H1 (cell line): ENCODE measurements around the gene TRAF3. TPM values are rescaled to one million over a fixed set of nuclear protein-coding genes. Genes with fewer than 3 reads are reported as not detected.

Experiments used
- CTCF ChIA-PET: fragments of 300-600 bp; sonication (Branson Sonifier 250); formaldehyde crosslinking; loops from one replicate; lab custom pipeline; 2021; ENCODE audit not compliant: partially characterized antibody; lab: Charles Lee
- POLR2A ChIA-PET: fragments of 300-600 bp; sonication (Branson Sonifier 250); formaldehyde crosslinking; loops from one replicate; lab custom pipeline; 2021; ENCODE audit warnings: inconsistent platforms; ENCODE audit not compliant: partially characterized antibody; lab: Charles Lee
- DNase-seq, 2 experiments: peaks; one replicate each; pipeline versions ENCODE4 v3.0.0 to v3.0.0-alpha.2; 2010 to 2022; ENCODE audit warnings: low spot score in 2 of 2, low read depth in 1 of 2, mixed read lengths in 1 of 2
- FAIRE-seq: peaks from 2 replicates; lab custom pipeline; 2011; peaks lifted over from hg19 to GRCh38; lab: Jason Lieb, UNC
- H2AFZ ChIP-seq: 2 replicates; pipeline ENCODE4 v1.8.1; 2012; ENCODE audit warnings: low read length, inconsistent platforms
- H2AK5ac ChIP-seq: 2 replicates; pipeline ENCODE4 v1.6.1; 2013; ENCODE audit warnings: low read depth, low read length
- H2BK120ac ChIP-seq: replicated peaks from 2 replicates; pipeline ENCODE3; 2013; ENCODE audit warnings: low read depth, low read length, inconsistent platforms
- H2BK12ac ChIP-seq: 2 replicates; pipeline ENCODE4 v1.6.1; 2013; ENCODE audit warnings: low read depth, low read length
- H2BK15ac ChIP-seq: 2 replicates; pipeline ENCODE4 v1.6.1; 2013; ENCODE audit warnings: low read length
- H2BK20ac ChIP-seq: 2 replicates; pipeline ENCODE4 v1.6.1; 2013; ENCODE audit warnings: low read length
- H2BK5ac ChIP-seq: 2 replicates; pipeline ENCODE4 v1.6.1; 2013; ENCODE audit warnings: low read depth, low read length
- H3K14ac ChIP-seq: 2 replicates; pipeline ENCODE4 v1.6.1; 2013; ENCODE audit warnings: inconsistent platforms; ENCODE audit not compliant: insufficient read length
- H3K18ac ChIP-seq: 2 replicates; pipeline ENCODE4 v1.6.1; 2013; ENCODE audit warnings: low read length; ENCODE audit errors: extremely low read depth
- H3K23ac ChIP-seq: 2 replicates; pipeline ENCODE4 v1.6.1; 2013; ENCODE audit warnings: inconsistent platforms; ENCODE audit not compliant: insufficient read length
- H3K23me2 ChIP-seq: 2 replicates; pipeline ENCODE4 v1.6.1; 2013; ENCODE audit warnings: low read depth, low read length
- H3K27ac ChIP-seq: 2 replicates; pipeline ENCODE4 v1.6.1; 2011; ENCODE audit warnings: low read depth, low read length, inconsistent platforms
- H3K27me3 ChIP-seq, 4 experiments: replicated peaks in 1 of 4; 1 replicate in 1 of 4; 2 replicates in 3 of 4; pipeline versions ENCODE4 v1.6.1 to v1.8.1; 2011 to 2013; ENCODE audit warnings: low read length in 3 of 4, mild to moderate bottlenecking in 3 of 4, inconsistent platforms in 2 of 4, mixed read lengths in 2 of 4, moderate library complexity in 1 of 4; ENCODE audit not compliant: control insufficient read depth in 3 of 4, insufficient read depth in 3 of 4; ENCODE audit errors: extremely low read depth in 1 of 4
- H3K36me3 ChIP-seq, 4 experiments: 2 replicates each; pipeline versions ENCODE4 v1.6.1 to v1.8.1; 2011 to 2013; ENCODE audit warnings: mild to moderate bottlenecking in 4 of 4, low read length in 3 of 4, moderate library complexity in 2 of 4, control low read depth in 1 of 4, inconsistent platforms in 1 of 4; ENCODE audit not compliant: insufficient read depth in 4 of 4, control insufficient read depth in 2 of 4
- H3K4ac ChIP-seq: replicated peaks from 2 replicates; pipeline ENCODE3; 2013; ENCODE audit warnings: low read length, low read depth, mixed read lengths, inconsistent platforms; ENCODE audit not compliant: insufficient read length
- H3K4me1 ChIP-seq, 4 experiments: replicated peaks in 1 of 4; 1 replicate in 1 of 4; 2 replicates in 3 of 4; pipeline versions ENCODE4 v1.6.1 to v1.8.1; 2011 to 2013; ENCODE audit warnings: low read length in 3 of 4, inconsistent platforms in 2 of 4, mixed read lengths in 1 of 4; ENCODE audit not compliant: insufficient read depth in 4 of 4, control insufficient read depth in 3 of 4
- H3K4me2 ChIP-seq, 2 experiments: 2 replicates each; pipeline versions ENCODE4 v1.6.1 to v1.8.1; 2011 to 2013; ENCODE audit warnings: low read depth in 2 of 2, low read length in 2 of 2, control low read depth in 1 of 2, inconsistent platforms in 1 of 2, mild to moderate bottlenecking in 1 of 2; ENCODE audit not compliant: insufficient read depth in 1 of 2
- H3K4me3 ChIP-seq, 4 experiments: fragments of 200-600, 300-600 bp in 1 of 4; sonication (generic), shearing (Covaris generic), sonication (Bioruptor Twin) in 1 of 4; 2 replicates each; pipeline versions ENCODE4 v1.5.1 to v1.8.1; 2011 to 2016; ENCODE audit warnings: low read length in 4 of 4, low read depth in 3 of 4, control low read depth in 2 of 4, inconsistent platforms in 2 of 4, mild to moderate bottlenecking in 2 of 4, mixed read lengths in 1 of 4, moderate library complexity in 1 of 4; ENCODE audit not compliant: insufficient read depth in 2 of 4; ENCODE audit errors: extremely low read depth in 1 of 4
- H3K56ac ChIP-seq: replicated peaks from 2 replicates; pipeline ENCODE3; 2013; ENCODE audit warnings: low read depth, mild to moderate bottlenecking, mixed read lengths, low read length, inconsistent platforms; ENCODE audit not compliant: insufficient read length
- H3K79me1 ChIP-seq: 2 replicates; pipeline ENCODE4 v1.6.1; 2013; ENCODE audit warnings: low read depth, low read length, control low read depth
- H3K79me2 ChIP-seq, 2 experiments: 2 replicates each; pipeline versions ENCODE4 v1.6.1 to v1.8.1; 2012 to 2013; ENCODE audit warnings: low read length in 2 of 2, mild to moderate bottlenecking in 2 of 2, inconsistent platforms in 1 of 2; ENCODE audit not compliant: insufficient read depth in 2 of 2, control insufficient read depth in 1 of 2
- H3K9ac ChIP-seq, 4 experiments: replicated peaks in 1 of 4; 1 replicate in 1 of 4; 2 replicates in 3 of 4; pipeline versions ENCODE4 v1.6.1 to v1.8.1; 2011 to 2013; ENCODE audit warnings: low read depth in 3 of 4, low read length in 3 of 4, control low read depth in 2 of 4, mild to moderate bottlenecking in 2 of 4, moderate library complexity in 2 of 4, inconsistent platforms in 1 of 4; ENCODE audit errors: extremely low read depth in 1 of 4
- H3K9me3 ChIP-seq, 2 experiments: 2 replicates each; pipeline versions ENCODE4 v1.6.1 to v1.8.1; 2012 to 2013; ENCODE audit warnings: mild to moderate bottlenecking in 2 of 2, moderate library complexity in 2 of 2, control low read depth in 1 of 2, inconsistent platforms in 1 of 2, low read depth in 1 of 2, low read length in 1 of 2, mixed read lengths in 1 of 2; ENCODE audit not compliant: insufficient read depth in 2 of 2
- H4K20me1 ChIP-seq, 2 experiments: replicated peaks in 1 of 2; 2 replicates each; pipeline versions ENCODE3 to v1.8.1; 2011 to 2013; ENCODE audit warnings: inconsistent platforms in 2 of 2, low read length in 2 of 2, mild to moderate bottlenecking in 1 of 2; ENCODE audit not compliant: insufficient read depth in 2 of 2, control insufficient read depth in 1 of 2
- H4K5ac ChIP-seq: 2 replicates; pipeline ENCODE4 v1.6.1; 2013; ENCODE audit warnings: low read length, low read depth, mixed read lengths, inconsistent platforms; ENCODE audit not compliant: insufficient read length
- H4K8ac ChIP-seq: 2 replicates; pipeline ENCODE4 v1.8.0; 2013; ENCODE audit warnings: mild to moderate bottlenecking, moderate library complexity, low read length, inconsistent platforms; ENCODE audit not compliant: insufficient read depth; ENCODE audit errors: extremely low read depth
- H4K91ac ChIP-seq: replicated peaks from 2 replicates; pipeline ENCODE3; 2013; ENCODE audit warnings: low read length, mixed read lengths, inconsistent platforms; ENCODE audit not compliant: insufficient read length
- ASH2L ChIP-seq: fragments of 200-600, 300-600 bp; sonication (generic); IDR thresholded peaks from one replicate; pipeline ENCODE4 v1.7.1; 2017; ENCODE audit warnings: low read length
- BRCA1 ChIP-seq: IDR thresholded peaks from 2 replicates; pipeline ENCODE4 v1.6.1; 2012; ENCODE audit warnings: low read depth, low read length, improper control_type of control experiment
- GABPA ChIP-seq: IDR thresholded peaks from 2 replicates; pipeline ENCODE4 v1.6.1; 2011; ENCODE audit warnings: mild to moderate bottlenecking, low read length, moderate library complexity, borderline replicate concordance; ENCODE audit not compliant: insufficient read depth
- JUND ChIP-seq: IDR thresholded peaks from 2 replicates; pipeline ENCODE4 v1.6.1; 2011; ENCODE audit warnings: mild to moderate bottlenecking, improper control_type of control experiment, low read length
- TAF7 ChIP-seq: optimal IDR thresholded peaks from 2 replicates; pipeline ENCODE3; 2011; ENCODE audit warnings: low read depth, mild to moderate bottlenecking, inconsistent platforms, low read length, moderate library complexity, borderline replicate concordance
- WGBS, 2 experiments: shearing (Covaris generic) in 1 of 2; methylation state at CpG; one replicate each; pipeline versions ENCODE4 v1.1.6 to v1.1.7; 2013 to 2015; ENCODE audit warnings: low lambda C conversion rate in 2 of 2, mixed read lengths in 2 of 2, inconsistent platforms in 1 of 2, low coverage in 1 of 2, missing lambda C conversion rate in 1 of 2; ENCODE audit not compliant: insufficient replicate concordance in 2 of 2, insufficient coverage in 1 of 2, insufficient read length in 1 of 2; ENCODE audit errors: extremely low coverage in 1 of 2, missing lambda C conversion rate in 1 of 2; 5-methylcytosine and 5-hydroxymethylcytosine counted together
- polyA plus RNA-seq, 7 experiments: library from polyadenylated mRNA; depleted of rRNA in 3 of 7; stranded (reverse) in 5 of 7; unstranded in 2 of 7; fragments of >200 nt in 5 of 7; fragments of 200-250 nt in 2 of 7; gene quantifications; 1 replicate in 5 of 7; 2 replicates in 1 of 7; 4 replicates in 1 of 7; pipeline versions ENCODE4 v1.2.1 to v1.2.3, GENCODE V29; 2011 to 2013; ENCODE audit warnings: missing spikeins in 2 of 7, mixed read lengths in 2 of 7
- total RNA-seq: library from RNA; stranded (reverse); fragmentation: NEBNext Ultra II Directional; extraction: Animal tissue kit (Norgen Biotek cat#: 25700); gene quantifications from 2 replicates; pipeline ENCODE4 v1.2.1, GENCODE V29; 2021
- TF ChIP-seq, protein P1 (sequence below): IDR thresholded peaks from 2 replicates; pipeline ENCODE4 v1.6.1; 2012; ENCODE audit warnings: inconsistent platforms

Gene TRAF3
- total and polyA plus RNA-seq, 2 of the 8 experiments (the other 6 are each of a cell fraction or from before 2014, with no cell fraction given) = 5.8 to 12.1 TPM

DNA sequence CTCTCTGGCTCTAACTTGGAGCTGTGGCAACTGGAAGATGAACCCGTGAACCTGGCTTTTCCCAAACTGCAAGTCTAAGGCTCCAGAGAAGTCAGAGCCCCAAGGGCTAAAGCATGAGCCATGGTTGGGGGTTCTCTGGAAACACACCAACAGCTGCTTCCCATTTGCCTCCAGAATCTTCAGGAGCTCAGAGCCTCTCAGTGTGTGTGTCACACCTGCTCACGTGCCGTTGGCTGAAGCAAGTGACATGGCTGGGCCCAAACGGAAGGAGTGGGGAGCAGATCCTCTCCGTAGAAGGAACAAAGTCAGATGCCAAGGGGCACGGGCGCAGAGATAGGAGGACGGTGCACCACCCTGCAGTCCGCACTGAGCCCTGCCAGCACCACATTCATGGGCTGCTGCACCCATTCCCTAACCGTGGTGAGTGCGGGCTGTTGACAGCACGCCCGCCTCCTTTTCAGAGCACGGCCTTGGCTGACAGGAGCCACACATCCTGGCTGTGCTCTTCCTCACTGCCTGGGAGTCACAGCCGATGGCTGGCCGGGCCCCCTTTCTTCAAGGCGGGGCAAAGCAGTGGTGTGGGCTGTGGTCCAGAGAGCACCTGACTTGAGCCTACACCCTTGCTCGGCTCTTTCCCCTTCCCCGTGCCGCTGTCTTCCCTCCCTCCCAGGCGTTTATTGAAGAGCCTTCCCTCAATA, 16.6 kb upstream of the TRAF3 start:
- no peak overlapping the region; a peak in 1 of 8 replicates for H3K4me3 ChIP-seq
- no peaks in the 10 kb centered on the region for H4K20me1 ChIP-seq
- peak overlapping the region; percentile 97 for H2BK15ac ChIP-seq
- peak in 1 of 2 experiments; percentile 74 for DNase-seq
- H3K18ac ChIP-seq = peak overlapping the region; percentile 87; the same call in 1 of the 2 replicates
- H2BK120ac ChIP-seq = no peak overlapping the region
- H2BK20ac ChIP-seq = peak overlapping the region; percentile 83; the same call in 1 of the 2 replicates
- no peaks in the 10 kb centered on the region for H3K79me1 ChIP-seq
- H4K8ac ChIP-seq = no peak overlapping the region
- no peak for FAIRE-seq
- peak; percentile 43; the same call in 1 of the 2 replicates for TF ChIP-seq GABPA
- TF ChIP-seq, protein P1, sequence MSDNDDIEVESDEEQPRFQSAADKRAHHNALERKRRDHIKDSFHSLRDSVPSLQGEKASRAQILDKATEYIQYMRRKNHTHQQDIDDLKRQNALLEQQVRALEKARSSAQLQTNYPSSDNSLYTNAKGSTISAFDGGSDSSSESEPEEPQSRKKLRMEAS = peak; percentile 45
- no peak for TF ChIP-seq TAF7
- TF ChIP-seq BRCA1 = no peak
- TF ChIP-seq ASH2L = peak; percentile 32
- no peak for TF ChIP-seq JUND
- POLR2A ChIA-PET = interaction anchor here (0.5 to 0.6 kb wide), 2 partner anchors 34 to 151 kb away, joined by 3 read pairs; no protein-coding TSS in a partner anchor
- no peak overlapping the region for H2AFZ ChIP-seq
- no peak overlapping the region for H3K56ac ChIP-seq
- H3K9ac ChIP-seq = no peak overlapping the region
- no peak overlapping the region for H3K23ac ChIP-seq
- peak overlapping the region; percentile 48; the same call in 1 of the 2 replicates for H2AK5ac ChIP-seq
- no peaks in the 10 kb centered on the region for H3K36me3 ChIP-seq
- H3K4me1 ChIP-seq = peaks cover 4 to 19% (median 14%) of the 10 kb centered on the region in 4 experiments
- no peak overlapping the region for H3K14ac ChIP-seq
- no peaks in the 10 kb centered on the region; a peak in 1 of 7 replicates for H3K27me3 ChIP-seq
- H2BK5ac ChIP-seq = 0 out of 2 replicates have a peak overlapping the region, but pooled peaks have one; percentile 24
- H4K91ac ChIP-seq = no peak overlapping the region
- CTCF ChIA-PET = interaction anchor here (0.6 to 4.1 kb wide), 12 partner anchors 9 to 100 kb away, joined by 3 to 31 read pairs (median 4); no protein-coding TSS in a partner anchor
- peak overlapping the region; percentile 54 for H3K4me2 ChIP-seq
- no peaks in the 10 kb centered on the region for H3K79me2 ChIP-seq
- peak overlapping the region; percentile 4 for H3K4ac ChIP-seq
- H2BK12ac ChIP-seq = peak overlapping the region; percentile 98
- H3K23me2 ChIP-seq = peaks cover 2% of the 10 kb centered on the region; the same call in 1 of the 2 replicates
- H3K27ac ChIP-seq = no peak overlapping the region
- 57% methylated on average over 21 of the region's 21 CpGs; no CpG with 5 or more reads in 1 of the 2 experiments for WGBS, 2 experiments
- H3K9me3 ChIP-seq = no peaks in the 10 kb centered on the region
- no peak overlapping the region for H4K5ac ChIP-seq
